Hepatocyte (in vitro differentiated cells): ENCODE results near the gene SLC17A5. TPM values are rescaled to one million over a fixed set of nuclear protein-coding genes. Genes with fewer than 3 reads are reported as not detected.
"Not testable (repeated sequence)": the region's sequence is repeated elsewhere in the genome, so short reads cannot be mapped to it uniquely, and the experiment has no call there.

Experiments
- DNase-seq: peaks from one replicate; pipeline ENCODE4 v3.0.0-alpha.2; 2016; ENCODE audit warnings: low spot score
- H2AFZ ChIP-seq: fragments of 200-600 bp; sonication (generic); 2 replicates; pipeline ENCODE4 v1.6.0; 2016; ENCODE audit warnings: antibody characterized with exemption, mild to moderate bottlenecking
- H3K27ac ChIP-seq: fragments of 200-600 bp; sonication (generic); 2 replicates; pipeline ENCODE4 v1.5.1; 2016; ENCODE audit warnings: mild to moderate bottlenecking
- H3K27me3 ChIP-seq: fragments of 200-600 bp; sonication (generic); 2 replicates; pipeline ENCODE4 v1.6.1; 2016
- H3K36me3 ChIP-seq: fragments of 200-600 bp; sonication (generic); replicated peaks from 2 replicates; pipeline ENCODE4 v1.5.1; 2016; ENCODE audit warnings: low read depth; ENCODE audit not compliant: insufficient read depth
- H3K4me1 ChIP-seq: fragments of 200-600 bp; sonication (generic); 2 replicates; pipeline ENCODE4 v1.5.1; 2016; ENCODE audit warnings: mild to moderate bottlenecking, moderate library complexity; ENCODE audit not compliant: insufficient read depth
- H3K4me2 ChIP-seq: fragments of 200-600 bp; sonication (generic); 2 replicates; pipeline ENCODE4 v1.6.0; 2016
- H3K4me3 ChIP-seq: fragments of 200-600 bp; sonication (generic); 2 replicates; pipeline ENCODE4 v1.5.1; 2016; ENCODE audit warnings: mild to moderate bottlenecking
- H3K79me2 ChIP-seq: fragments of 200-600 bp; sonication (generic); 2 replicates; pipeline ENCODE4 v1.6.0; 2017; ENCODE audit warnings: mild to moderate bottlenecking
- H3K9me2 ChIP-seq: fragments of 200-600 bp; sonication (generic); replicated peaks from 2 replicates; pipeline ENCODE4 v1.6.0; 2017; ENCODE audit warnings: mild to moderate bottlenecking; ENCODE audit not compliant: insufficient read depth
- H3K9me3 ChIP-seq: fragments of 200-600 bp; sonication (generic); 2 replicates; pipeline ENCODE4 v1.5.1; 2016; ENCODE audit warnings: low read depth, mild to moderate bottlenecking
- H4K20me1 ChIP-seq: fragments of 200-600 bp; sonication (generic); 2 replicates; pipeline ENCODE4 v1.6.0; 2016; ENCODE audit warnings: mild to moderate bottlenecking; ENCODE audit not compliant: insufficient read depth, poor library complexity, severe bottlenecking
- EZH2 ChIP-seq: fragments of 200-600 bp; sonication (generic); IDR thresholded peaks from 2 replicates; pipeline ENCODE4 v1.6.1; 2016; ENCODE audit warnings: antibody characterized with exemption, mild to moderate bottlenecking, borderline replicate concordance
- EZH2phosphoT487 ChIP-seq: fragments of 200-600 bp; sonication (generic); IDR thresholded peaks from one replicate; pipeline ENCODE4 v1.6.1; 2018; ENCODE audit warnings: antibody characterized with exemption, mild to moderate bottlenecking, low read depth, moderate library complexity; ENCODE audit not compliant: unreplicated experiment, severe bottlenecking
- WGBS: methylation state at CpG from one replicate; pipeline ENCODE4 v1.1.6; 2016; ENCODE audit warnings: low lambda C conversion rate; ENCODE audit errors: missing lambda C conversion rate; 5-methylcytosine and 5-hydroxymethylcytosine counted together
- polyA plus RNA-seq: library from polyadenylated mRNA; unstranded; fragments of >200 nt; fragmentation: Nextera tagmentation; extraction: Ambion mirVana; gene quantifications from 2 replicates; pipeline ENCODE4 v1.2.1, GENCODE V29; 2016
- total RNA-seq: library from RNA; depleted of rRNA; stranded (reverse); fragments of >200 nt; gene quantifications from 2 replicates; pipeline ENCODE4 v1.2.3, GENCODE V29; 2014
- TF ChIP-seq, protein P1 (sequence below): fragments of 200-600 bp; sonication (generic); IDR thresholded peaks from 2 replicates; pipeline ENCODE4 v1.5.1; 2016; ENCODE audit warnings: antibody characterized with exemption, mild to moderate bottlenecking; ENCODE audit not compliant: poor library complexity

SLC17A5 gene
- total and polyA plus RNA-seq, 2 experiments from 2014 or later, result 47.7 to 76.9 TPM

DNA sequence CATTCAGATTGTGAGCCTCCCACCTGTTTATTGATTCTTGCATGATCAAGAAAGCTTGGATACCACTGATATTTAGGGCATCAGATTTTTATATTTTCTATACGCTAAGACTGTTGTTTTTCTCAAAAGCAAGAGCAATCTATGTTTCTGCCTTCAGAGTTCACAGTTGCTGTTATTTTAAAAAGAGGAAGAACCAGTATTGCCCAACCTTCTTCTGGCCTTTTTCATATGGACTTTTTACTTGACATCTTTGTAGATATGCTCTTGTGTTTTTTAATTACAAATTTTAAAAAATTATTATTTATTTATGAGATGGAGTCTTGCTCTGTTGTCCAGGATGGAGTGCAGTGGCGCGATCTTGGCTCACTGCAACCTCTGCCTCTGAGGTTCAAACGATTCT, 28.9 kb downstream of the SLC17A5 start:
- Histone ChIP-seq H3K4me2 (no peak overlapping the region), H2AFZ (no peak overlapping the region), H4K20me1 (no peaks in the 10 kb centered on the region), H3K27me3 (no peaks in the 10 kb centered on the region), H3K79me2 (no peaks in the 10 kb centered on the region), H3K36me3 (no peaks in the 10 kb centered on the region), H3K4me3 (no peak overlapping the region), H3K9me2 (no peaks in the 10 kb centered on the region), H3K9me3 (no peaks in the 10 kb centered on the region), H3K4me1 (no peaks in the 10 kb centered on the region), H3K27ac (no peak overlapping the region)
- no peak for TF ChIP-seq EZH2phosphoT487
- TF ChIP-seq, protein P1, sequence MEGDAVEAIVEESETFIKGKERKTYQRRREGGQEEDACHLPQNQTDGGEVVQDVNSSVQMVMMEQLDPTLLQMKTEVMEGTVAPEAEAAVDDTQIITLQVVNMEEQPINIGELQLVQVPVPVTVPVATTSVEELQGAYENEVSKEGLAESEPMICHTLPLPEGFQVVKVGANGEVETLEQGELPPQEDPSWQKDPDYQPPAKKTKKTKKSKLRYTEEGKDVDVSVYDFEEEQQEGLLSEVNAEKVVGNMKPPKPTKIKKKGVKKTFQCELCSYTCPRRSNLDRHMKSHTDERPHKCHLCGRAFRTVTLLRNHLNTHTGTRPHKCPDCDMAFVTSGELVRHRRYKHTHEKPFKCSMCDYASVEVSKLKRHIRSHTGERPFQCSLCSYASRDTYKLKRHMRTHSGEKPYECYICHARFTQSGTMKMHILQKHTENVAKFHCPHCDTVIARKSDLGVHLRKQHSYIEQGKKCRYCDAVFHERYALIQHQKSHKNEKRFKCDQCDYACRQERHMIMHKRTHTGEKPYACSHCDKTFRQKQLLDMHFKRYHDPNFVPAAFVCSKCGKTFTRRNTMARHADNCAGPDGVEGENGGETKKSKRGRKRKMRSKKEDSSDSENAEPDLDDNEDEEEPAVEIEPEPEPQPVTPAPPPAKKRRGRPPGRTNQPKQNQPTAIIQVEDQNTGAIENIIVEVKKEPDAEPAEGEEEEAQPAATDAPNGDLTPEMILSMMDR, result no peak
- TF ChIP-seq EZH2, result no peak
- 98% methylated on average over 4 of the region's 4 CpGs for WGBS
- DNase-seq, result no peak

DNA sequence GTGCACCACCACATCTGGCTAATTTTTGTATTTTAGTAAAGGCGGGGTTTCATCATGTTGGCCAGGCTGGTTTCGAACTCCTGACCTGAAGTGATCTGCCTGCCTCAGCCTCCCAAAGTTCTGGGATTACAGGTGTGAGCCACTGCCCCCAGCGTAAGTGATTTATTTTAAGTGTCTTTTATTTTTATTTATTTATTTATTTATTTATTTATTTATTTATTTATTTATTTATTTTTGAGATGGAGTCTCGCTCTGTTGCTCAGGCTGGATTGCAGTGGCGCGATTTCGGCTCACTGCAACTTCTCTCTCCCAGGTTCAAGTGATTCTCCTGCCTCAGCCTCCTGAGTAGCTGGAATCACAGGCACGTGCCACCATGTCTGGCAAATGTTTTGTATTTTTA, 30.3 kb downstream of the SLC17A5 start:
- not testable (repeated sequence) for H3K27ac ChIP-seq, H3K4me2 ChIP-seq

DNA sequence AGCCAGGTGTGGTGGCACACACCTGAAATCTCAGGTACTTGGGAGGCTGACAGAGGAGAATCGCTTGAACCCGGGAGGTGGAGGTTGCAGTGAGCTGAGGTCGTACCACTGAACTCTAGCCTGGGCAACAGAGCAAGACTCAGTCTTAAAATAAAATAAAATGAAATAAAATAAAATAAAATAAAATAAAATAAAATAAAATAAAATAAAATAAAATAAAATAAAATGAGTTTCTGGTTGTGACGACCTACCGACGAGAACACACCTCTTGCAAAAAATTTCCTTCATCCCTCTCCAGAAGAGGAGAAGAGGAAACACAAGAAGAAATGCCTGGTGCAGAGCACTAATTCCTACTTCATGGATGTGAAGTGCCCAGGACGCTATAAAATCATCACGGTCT, 35.7 kb downstream of the SLC17A5 start:
- not testable (repeated sequence) for H4K20me1 ChIP-seq, H3K79me2 ChIP-seq, H2AFZ ChIP-seq, H3K9me2 ChIP-seq, H3K27ac ChIP-seq, H3K4me2 ChIP-seq, H3K36me3 ChIP-seq, H3K27me3 ChIP-seq, DNase-seq, H3K4me1 ChIP-seq, H3K4me3 ChIP-seq, H3K9me3 ChIP-seq
- WGBS, result 97% methylated on average over 8 of the region's 8 CpGs

More for the DNA sequence above, 30.3 kb downstream of the SLC17A5 start:
- not testable (repeated sequence) for H3K79me2 ChIP-seq, H3K9me3 ChIP-seq, H3K27me3 ChIP-seq, H3K36me3 ChIP-seq, H3K4me3 ChIP-seq, DNase-seq, H3K4me1 ChIP-seq, H3K9me2 ChIP-seq, H2AFZ ChIP-seq, H4K20me1 ChIP-seq
- WGBS, result over 99% methylated on average over 8 of the region's 8 CpGs

DNA sequence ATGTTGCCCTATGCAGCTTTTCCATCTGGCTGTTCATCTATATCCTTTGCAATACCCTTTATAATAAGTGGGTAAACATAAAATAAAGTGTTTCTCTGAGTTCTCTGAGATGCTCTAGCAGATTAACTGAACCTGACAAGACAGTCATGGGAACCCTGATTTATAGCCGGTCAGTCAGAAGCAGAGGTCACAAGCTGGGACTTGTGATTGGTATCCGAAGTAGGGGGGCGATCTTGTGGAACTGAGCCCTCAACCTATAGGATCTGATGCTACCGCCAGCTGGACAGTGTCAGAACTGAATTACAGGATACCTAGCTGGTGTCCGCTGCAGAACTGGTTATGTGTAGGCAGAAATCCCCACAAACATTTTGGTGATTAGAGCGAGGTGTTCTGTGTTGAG, 39.0 kb downstream of the SLC17A5 start:
- Histone ChIP-seq H3K4me2 (no peak overlapping the region), H3K4me1 (no peaks in the 10 kb centered on the region), H3K27me3 (no peaks in the 10 kb centered on the region), H4K20me1 (no peaks in the 10 kb centered on the region), H3K36me3 (no peaks in the 10 kb centered on the region), H3K4me3 (no peak overlapping the region), H3K9me2 (no peaks in the 10 kb centered on the region), H3K27ac (no peak overlapping the region), H3K79me2 (no peaks in the 10 kb centered on the region), H3K9me3 (no peaks in the 10 kb centered on the region), H2AFZ (no peak overlapping the region)
- TF ChIP-seq, protein P1, result no peak
- TF ChIP-seq EZH2 (no peak), EZH2phosphoT487 (no peak)
- DNase-seq, result no peak
- 71% methylated on average over 6 of the region's 6 CpGs for WGBS
